Skeletal muscle satellite cell (primary cell): ENCODE results near the gene BHLHE40. TPM values are rescaled to one million over a fixed set of nuclear protein-coding genes. Genes with fewer than 3 reads are reported as not detected.

Experiments used
- H3K27me3 ChIP-seq: 2 replicates; pipeline ENCODE4 v1.7.0; 2013; ENCODE audit warnings: low read length; ENCODE audit not compliant: control insufficient read depth, insufficient read depth
- H3K36me3 ChIP-seq: 2 replicates; pipeline ENCODE4 v1.7.0; 2013; ENCODE audit warnings: mild to moderate bottlenecking, control low read depth, low read length; ENCODE audit not compliant: insufficient read depth
- H3K4me1 ChIP-seq: 2 replicates; pipeline ENCODE4 v1.7.0; 2013; ENCODE audit warnings: low read length; ENCODE audit not compliant: control insufficient read depth, insufficient read depth
- H3K4me2 ChIP-seq: 2 replicates; pipeline ENCODE4 v1.7.0; 2013; ENCODE audit warnings: mild to moderate bottlenecking, low read length
- H3K4me3 ChIP-seq: 2 replicates; pipeline ENCODE4 v1.7.0; 2013; ENCODE audit warnings: low read length
- H3K9ac ChIP-seq: 2 replicates; pipeline ENCODE4 v1.7.0; 2013; ENCODE audit warnings: mild to moderate bottlenecking, low read depth, low read length, moderate library complexity
- H3K9me3 ChIP-seq: replicated peaks from 2 replicates; pipeline ENCODE4 v1.7.0; 2013; ENCODE audit warnings: mild to moderate bottlenecking, control low read depth, low read length
- total RNA-seq: library from RNA; depleted of rRNA; stranded (reverse); fragments of >200 nt; gene quantifications from 2 replicates; pipeline ENCODE4 v1.2.3, GENCODE V29; 2012; rRNA removed

BHLHE40 gene
- total RNA-seq: 38.8 and 45.0 TPM in 2 replicates

- H3K36me3 ChIP-seq: peaks cover 31% of the 10 kb centered on the region
- H3K4me2 ChIP-seq: peak within 1 kb of the TSS; percentile 95
- H3K27me3 ChIP-seq: no peaks in the 10 kb centered on the region
- H3K4me1 ChIP-seq: peaks cover 54% of the 10 kb centered on the region
- no peaks in the 10 kb centered on the region for H3K9me3 ChIP-seq
- H3K9ac ChIP-seq: peak within 1 kb of the TSS; percentile 94
- peak within 1 kb of the TSS; percentile 79 for H3K4me3 ChIP-seq
These were observed at the start of gene BHLHE40 for GRCh38 chr3:4979428-4980228. Gene BHLHE40 (plus strand): TSS chr3:4979437. CDS start chr3:4979719, 282 bp downstream.

- H3K36me3 ChIP-seq: no peaks in the 10 kb centered on the region
- no peak overlapping the region for H3K9ac ChIP-seq
- no peaks in the 10 kb centered on the region for H3K9me3 ChIP-seq
- no peak overlapping the region for H3K4me3 ChIP-seq
- no peak overlapping the region for H3K4me2 ChIP-seq
- no peaks in the 10 kb centered on the region for H3K27me3 ChIP-seq
- no peaks in the 10 kb centered on the region for H3K4me1 ChIP-seq
These were observed 48.7 kb upstream of the BHLHE40 start for GRCh38 chr3:4930501-4930900.

DNA sequence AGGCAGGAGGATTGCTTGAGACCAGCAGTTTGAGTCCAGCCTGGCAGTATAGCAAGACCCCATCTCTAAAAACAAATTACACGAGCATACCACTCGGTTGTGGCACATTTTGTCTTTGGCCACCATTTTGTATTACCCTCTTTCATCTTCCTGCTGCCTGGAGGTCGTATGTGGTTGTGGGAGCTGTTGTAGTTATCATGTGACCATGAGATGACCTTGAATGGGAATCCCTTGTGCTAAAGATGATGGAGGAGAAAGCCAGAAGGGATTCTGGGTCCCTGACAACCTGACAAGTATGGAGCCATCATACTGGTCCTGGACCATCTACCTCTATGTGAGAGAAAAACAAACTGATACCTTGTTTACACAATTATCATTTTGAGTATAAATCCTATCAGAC, 45.2 kb upstream of the BHLHE40 start:
- Histone ChIP-seq H3K36me3 (no peaks in the 10 kb centered on the region), H3K9me3 (no peaks in the 10 kb centered on the region), H3K4me1 (peaks cover 4% of the 10 kb centered on the region), H3K9ac (no peak overlapping the region), H3K4me3 (no peak overlapping the region), H3K4me2 (no peak overlapping the region), H3K27me3 (no peaks in the 10 kb centered on the region)

GRCh38 chr3:4935347-4935746, 43.9 kb upstream of the BHLHE40 start:
- no peaks in the 10 kb centered on the region for H3K9me3 ChIP-seq
- H3K36me3 ChIP-seq: no peaks in the 10 kb centered on the region
- H3K4me3 ChIP-seq: no peak overlapping the region
- H3K27me3 ChIP-seq: no peaks in the 10 kb centered on the region
- no peak overlapping the region for H3K4me2 ChIP-seq
- H3K4me1 ChIP-seq: peaks cover 4% of the 10 kb centered on the region
- H3K9ac ChIP-seq: no peak overlapping the region

- H3K4me3 ChIP-seq: no peak overlapping the region
- peaks cover 4% of the 10 kb centered on the region for H3K4me1 ChIP-seq
- H3K27me3 ChIP-seq: no peaks in the 10 kb centered on the region
- H3K4me2 ChIP-seq: no peak overlapping the region
- no peak overlapping the region for H3K9ac ChIP-seq
- no peaks in the 10 kb centered on the region for H3K36me3 ChIP-seq
- no peaks in the 10 kb centered on the region for H3K9me3 ChIP-seq
These were observed 42.1 kb upstream of the BHLHE40 start for GRCh38 chr3:4936982-4937614.

- Histone ChIP-seq H3K4me1 (peaks cover 4% of the 10 kb centered on the region), H3K9me3 (no peaks in the 10 kb centered on the region), H3K4me3 (no peak overlapping the region)
These were observed 40.8 kb upstream of the BHLHE40 start for GRCh38 chr3:4938281-4938982.

GRCh38 chr3:4939276-4939675, 40.0 kb upstream of the BHLHE40 start:
- no peak overlapping the region for H3K9ac ChIP-seq
- no peak overlapping the region for H3K4me3 ChIP-seq
- H3K27me3 ChIP-seq: no peaks in the 10 kb centered on the region
- no peaks in the 10 kb centered on the region for H3K9me3 ChIP-seq
- no peak overlapping the region for H3K4me2 ChIP-seq
- no peaks in the 10 kb centered on the region for H3K36me3 ChIP-seq
- peaks cover 4% of the 10 kb centered on the region for H3K4me1 ChIP-seq

More at GRCh38 chr3:4938281-4938982, 40.8 kb upstream of the BHLHE40 start:
- Histone ChIP-seq H3K27me3 (no peaks in the 10 kb centered on the region), H3K36me3 (no peaks in the 10 kb centered on the region), H3K9ac (no peak overlapping the region), H3K4me2 (no peak overlapping the region)

GRCh38 chr3:4940985-4941384, 38.3 kb upstream of the BHLHE40 start:
- Histone ChIP-seq H3K4me3 (no peak overlapping the region), H3K9ac (no peak overlapping the region), H3K4me1 (peaks cover 4% of the 10 kb centered on the region), H3K4me2 (no peak overlapping the region), H3K27me3 (no peaks in the 10 kb centered on the region), H3K9me3 (no peaks in the 10 kb centered on the region), H3K36me3 (no peaks in the 10 kb centered on the region)

DNA sequence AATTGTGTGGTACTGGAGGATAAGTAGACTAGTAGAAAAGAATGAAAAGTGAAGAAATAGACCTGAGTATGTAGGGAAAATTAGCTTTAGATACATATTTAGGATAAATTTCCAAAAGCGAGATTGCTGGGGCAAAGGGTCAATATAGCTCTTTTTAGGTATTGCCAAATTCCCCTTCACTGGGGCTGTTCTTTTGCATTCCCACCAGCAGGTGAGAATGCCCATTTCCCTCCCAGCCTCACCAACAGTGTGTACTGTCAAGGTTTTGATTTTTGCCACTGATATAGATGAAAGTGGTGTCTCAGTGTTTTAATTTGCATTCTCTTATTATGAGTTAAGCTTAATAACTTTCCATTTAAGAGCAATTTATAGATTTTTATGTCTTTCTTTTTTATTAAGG, 35.7 kb upstream of the BHLHE40 start:
- no peak overlapping the region for H3K9ac ChIP-seq
- H3K36me3 ChIP-seq: no peaks in the 10 kb centered on the region
- H3K4me2 ChIP-seq: no peak overlapping the region
- H3K9me3 ChIP-seq: no peaks in the 10 kb centered on the region
- H3K4me1 ChIP-seq: peaks cover 2% of the 10 kb centered on the region
- no peaks in the 10 kb centered on the region for H3K27me3 ChIP-seq
- H3K4me3 ChIP-seq: no peak overlapping the region

DNA sequence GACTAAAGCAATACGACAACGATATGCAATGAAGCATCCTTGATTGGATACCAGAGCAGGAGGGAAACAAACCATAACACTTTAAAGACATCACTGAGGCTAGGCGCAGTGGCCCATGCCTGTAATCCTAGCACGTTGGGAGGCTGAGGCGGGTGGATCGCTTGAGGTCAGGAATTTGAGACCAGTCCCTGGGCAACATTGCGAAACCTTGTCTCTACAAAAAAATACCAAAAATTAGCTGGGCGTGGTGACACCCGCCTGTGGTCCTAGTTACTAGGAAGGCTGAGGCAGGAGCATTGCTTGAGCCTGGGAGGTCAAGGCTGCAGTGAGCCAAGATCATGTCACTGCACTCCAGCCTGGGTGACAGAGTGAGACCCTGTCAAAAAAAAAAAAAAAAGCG, 33.9 kb upstream of the BHLHE40 start:
- Histone ChIP-seq H3K4me1 (no peaks in the 10 kb centered on the region), H3K4me2 (no peak overlapping the region), H3K9ac (no peak overlapping the region), H3K27me3 (no peaks in the 10 kb centered on the region), H3K36me3 (no peaks in the 10 kb centered on the region), H3K4me3 (no peak overlapping the region), H3K9me3 (no peaks in the 10 kb centered on the region)

DNA sequence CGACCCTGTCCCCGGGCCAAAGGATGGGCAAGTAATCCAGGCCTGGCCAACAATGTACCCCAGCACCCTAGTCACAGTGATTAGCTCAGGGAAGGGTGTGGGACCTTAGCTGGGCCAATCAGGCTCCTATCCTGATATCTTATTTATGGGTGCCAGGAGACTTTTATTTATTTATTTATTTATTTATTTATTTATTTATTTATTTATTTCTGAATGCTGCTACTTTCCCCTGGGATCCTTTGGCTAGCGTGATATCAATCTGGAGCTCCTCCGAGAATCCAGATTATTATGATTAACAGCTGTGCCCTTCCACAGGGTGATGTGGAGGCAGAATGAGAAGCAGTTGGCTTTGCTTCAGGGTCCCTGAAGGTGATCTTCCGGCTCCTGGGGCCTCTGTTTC, 32.2 kb upstream of the BHLHE40 start:
- Histone ChIP-seq H3K4me1 (no peaks in the 10 kb centered on the region), H3K4me3 (no peak overlapping the region), H3K4me2 (no peak overlapping the region), H3K36me3 (no peaks in the 10 kb centered on the region), H3K9me3 (no peaks in the 10 kb centered on the region), H3K27me3 (no peaks in the 10 kb centered on the region), H3K9ac (no peak overlapping the region)
